Central memory CD4-positive, alpha-beta T cell (primary cell): ENCODE results near the gene LRRC26.
"Not testable (repeated sequence)": the region's sequence is repeated elsewhere in the genome, so short reads cannot be mapped to it uniquely, and the experiment has no call there.

Source experiments
- DNase-seq: peaks from one replicate; pipeline ENCODE4 v3.0.0; 2022

LRRC26 gene

DNA sequence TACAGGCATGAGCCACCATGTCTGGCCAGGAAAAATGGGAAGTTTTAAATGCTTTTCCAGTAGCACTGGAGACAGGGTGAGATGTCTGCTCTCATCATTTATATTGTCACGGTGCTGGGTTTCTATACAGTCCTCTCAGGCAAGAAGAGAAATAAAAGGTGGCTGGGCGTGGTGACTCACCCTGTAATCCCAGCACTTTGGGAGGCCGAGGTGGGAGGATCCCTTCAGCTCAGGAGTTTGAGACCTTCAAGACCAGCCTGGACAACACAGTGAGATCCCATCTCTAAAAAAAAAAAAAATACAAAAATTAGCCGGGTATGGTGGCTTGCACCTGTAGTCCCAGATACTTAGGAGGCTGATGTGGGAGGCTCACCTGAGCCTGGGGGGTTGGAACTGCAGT is 35.7 kb downstream of the LRRC26 start:
- DNase-seq = no peak

DNA sequence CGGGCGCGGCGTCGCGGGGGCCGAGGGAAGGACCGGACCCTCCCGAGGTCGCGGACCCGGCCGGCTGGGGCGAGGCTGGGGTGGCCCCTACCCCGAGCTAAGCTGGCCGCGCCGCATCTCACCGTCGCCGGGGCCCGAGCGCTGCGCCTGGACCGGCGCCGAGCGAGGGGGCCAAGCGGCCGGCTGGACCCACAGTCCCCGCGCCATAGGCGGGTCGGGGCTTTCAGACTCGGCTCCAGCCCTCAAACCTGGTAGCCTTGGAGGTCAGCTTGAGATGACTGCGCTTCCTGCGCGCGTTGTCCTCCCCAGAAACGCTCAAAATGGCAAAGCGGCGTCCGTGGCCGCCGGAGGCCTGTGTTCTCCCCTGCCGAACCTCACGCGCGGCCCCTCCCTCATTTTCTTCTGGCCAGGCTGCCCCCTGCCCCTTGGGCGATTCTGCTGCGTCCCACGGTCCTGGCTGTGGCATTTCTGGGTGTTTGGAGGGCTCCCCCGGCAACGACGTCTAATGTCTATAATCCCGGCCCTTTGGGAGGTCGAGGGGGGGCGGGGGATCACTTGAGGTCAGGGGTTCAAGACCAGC is 39.6 kb downstream of the LRRC26 start:
- no peak for DNase-seq

DNA sequence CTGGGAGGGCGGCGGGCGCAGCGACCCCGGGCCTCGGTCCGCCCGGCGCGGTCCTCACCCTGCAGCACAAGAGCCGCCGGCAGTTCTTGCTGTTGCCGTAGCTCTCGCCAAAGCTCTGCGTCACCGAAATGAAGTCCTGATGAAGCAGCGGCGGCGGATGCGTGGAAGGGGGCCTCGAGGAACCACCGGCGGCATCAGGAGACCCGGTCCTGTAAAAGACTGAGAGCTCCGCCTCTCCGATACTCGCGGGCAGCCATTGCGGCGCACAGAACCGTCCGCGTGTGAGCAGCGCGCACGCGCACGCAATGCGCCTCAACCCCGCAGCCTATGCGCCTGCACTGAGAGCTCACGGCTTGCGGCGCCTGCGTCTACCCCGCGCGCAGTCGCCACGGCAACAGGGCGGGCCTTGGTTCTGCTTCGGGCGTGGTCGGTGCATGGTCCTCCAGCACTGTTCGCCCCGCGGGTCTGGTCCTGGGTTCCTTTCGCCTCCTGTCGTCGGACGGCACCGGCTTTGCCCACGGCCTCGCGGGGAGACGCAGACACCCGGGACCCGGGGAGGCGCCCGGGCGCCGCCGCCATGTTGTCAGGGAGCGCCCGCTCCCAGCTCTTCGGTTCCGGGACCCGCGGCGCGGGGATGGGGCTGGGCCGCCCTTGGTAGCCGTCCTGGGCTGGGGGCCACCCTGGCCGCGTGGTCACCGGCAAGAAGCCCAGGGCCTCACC is 40.2 kb downstream of the LRRC26 start:
- peak; percentile 92 for DNase-seq

DNA sequence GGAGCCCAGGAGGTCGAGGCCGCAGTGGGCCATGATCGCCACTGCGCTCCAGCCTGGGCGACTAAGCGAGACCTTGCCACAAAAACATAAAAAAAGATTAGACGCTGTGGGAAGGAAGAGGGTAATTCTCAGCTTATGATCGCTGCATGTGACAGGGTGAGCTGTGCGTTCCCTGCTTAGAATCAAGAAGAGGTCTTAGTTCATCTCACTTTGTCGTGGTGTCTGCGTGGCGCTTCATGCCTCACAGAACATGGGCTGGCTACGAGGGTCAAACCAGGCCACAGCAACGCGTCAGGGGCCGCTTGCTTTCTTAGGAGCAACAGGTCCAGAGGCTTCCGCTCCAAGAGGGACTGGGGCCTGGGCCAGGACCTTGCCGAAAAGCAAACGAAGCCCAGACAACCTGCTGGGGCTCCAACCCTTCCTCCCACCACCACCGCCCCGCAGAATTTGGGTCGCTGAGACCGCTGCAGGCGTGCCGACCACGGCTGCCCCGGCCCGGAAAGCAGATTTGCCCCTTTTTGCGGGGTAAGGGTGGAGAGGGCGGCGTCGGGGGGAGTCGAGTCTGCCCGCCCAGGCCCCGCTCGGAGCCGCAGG is 40.9 kb downstream of the LRRC26 start:
- DNase-seq = no peak

DNA sequence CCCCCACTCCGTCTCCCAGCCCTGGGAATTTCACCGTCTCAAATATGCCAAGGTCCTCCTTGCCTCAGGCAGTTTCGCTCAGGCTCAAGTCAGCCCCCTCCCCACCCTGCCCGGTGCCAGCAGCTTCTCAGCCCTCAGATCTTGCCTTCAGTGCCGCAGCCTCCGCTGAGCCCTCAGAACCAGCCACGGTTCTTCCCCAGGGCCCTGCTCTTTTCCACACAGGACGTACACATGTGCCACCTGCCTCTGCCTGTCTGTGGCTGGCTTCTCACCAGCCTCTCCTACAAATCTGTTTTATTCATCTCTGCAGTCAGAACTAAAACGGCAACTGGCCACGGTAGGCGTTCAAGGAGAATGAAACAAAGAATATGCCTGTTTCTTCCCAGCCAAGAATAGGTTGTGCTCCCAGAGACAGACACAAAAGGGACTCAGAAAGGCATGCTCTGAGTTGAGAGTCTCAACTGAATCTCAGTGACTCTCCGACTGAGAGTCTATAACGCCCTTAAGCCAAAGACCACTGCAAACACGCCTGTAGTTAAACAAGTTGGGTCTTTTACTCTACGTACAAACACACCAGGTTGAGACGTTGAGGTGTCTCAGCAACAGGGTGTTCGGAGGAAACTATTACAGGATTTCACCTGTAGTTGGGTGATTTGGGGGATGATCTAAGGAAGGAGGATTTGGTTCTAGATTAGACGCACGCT is 41.5 kb downstream of the LRRC26 start:
- no peak for DNase-seq

DNA sequence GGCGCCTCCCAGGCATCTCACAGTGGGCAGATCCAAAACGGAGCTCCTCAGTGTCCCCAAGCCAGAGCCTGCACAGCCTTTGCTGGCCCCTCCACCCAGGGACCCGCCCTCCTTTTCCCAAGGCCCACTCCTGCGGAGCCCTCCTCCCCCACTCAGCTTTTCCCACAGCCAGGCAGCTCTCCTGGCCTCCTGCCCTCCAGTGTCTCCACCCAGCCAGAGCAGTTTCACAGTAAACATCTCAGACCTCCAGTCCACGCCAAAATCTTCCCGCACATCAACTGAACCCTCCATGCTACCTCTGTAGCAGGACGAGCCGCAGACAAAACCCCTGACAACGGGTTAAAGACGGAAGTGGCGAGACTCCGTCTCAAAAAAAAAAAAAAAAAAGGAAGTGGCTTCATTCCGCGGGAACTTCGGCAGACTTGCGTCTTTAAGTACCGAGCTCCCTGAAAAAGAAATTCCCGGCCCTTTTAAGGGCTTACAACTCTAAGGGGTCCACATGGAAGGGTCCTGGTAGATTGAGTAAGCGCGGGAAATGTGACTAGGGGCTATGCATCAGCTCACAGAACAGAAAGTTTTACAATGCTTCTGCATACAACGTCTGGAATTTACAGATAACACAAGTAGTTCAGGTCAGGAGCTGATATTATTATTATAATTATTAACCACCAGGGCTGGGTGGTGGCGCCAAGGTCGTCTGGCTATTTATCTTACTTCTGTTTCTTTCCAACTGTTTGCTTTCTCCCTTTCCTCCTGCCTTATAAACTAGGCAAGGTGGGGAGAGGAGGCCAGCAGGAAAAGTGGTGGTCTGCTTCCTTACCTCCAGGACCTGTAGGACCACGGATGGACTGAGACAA is 42.3 kb downstream of the LRRC26 start:
- DNase-seq = peak; percentile 49

DNA sequence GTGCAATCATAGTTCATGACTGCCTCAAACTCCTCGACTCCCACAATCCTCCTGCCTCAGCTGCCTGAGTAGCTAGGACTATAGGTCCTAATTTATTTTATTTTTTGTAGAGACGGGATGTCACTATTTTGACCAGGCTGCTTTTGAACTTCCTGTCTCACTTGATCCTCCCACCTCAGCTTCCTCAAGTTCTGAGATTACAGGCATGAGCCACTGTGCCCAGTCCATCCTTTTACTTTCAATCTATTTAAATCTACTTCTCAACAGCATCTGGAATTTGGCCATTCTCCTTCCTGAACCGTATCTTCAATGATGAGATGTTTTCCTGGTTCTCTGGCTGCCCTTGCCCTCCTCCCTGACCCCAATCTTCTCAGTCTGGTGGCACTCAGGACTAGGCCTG is 43.1 kb downstream of the LRRC26 start:
- DNase-seq = no peak

DNA sequence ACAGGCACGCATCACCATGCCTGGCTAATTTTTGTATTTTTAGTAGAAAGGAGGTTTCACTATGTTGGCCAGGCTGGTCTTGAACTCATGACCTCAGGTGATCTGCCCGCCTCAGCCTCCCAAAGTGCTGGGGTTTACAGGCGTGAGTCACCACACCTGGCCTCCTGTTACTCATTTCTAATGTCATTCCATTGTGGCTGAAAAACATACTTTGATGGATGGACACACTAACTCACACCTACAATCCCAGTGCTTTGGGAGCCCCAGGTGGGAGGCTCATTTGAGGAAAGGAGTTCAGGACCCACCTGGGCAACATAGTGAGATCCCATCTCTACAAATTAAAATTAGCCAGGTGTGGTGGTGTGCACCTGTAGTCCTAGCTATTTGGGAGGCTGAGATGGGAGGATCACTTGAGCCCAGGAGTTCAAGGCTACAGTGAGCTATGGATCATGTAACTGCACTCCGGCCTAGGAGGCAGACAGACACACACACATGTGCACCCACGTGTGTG is 45.8 kb downstream of the LRRC26 start:
- not testable (repeated sequence) for DNase-seq

DNA sequence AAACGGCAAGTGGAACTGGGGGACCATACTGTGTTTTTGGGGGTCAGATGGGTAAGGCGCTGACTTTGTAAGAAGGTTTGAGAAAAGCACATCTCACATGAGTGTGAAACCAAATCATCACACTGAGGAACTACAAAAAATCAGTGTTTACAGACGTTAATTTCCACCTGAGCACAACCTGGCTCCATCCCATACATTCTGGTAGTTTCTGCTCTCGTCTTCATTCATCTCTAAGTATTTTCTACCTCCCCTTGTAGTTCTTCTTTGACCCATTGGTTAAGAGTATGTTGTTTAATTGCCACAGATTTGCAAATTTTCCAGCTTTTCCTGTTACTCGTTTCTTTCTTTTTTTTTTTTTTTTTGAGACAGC is 46.4 kb downstream of the LRRC26 start:
- DNase-seq = no peak

DNA sequence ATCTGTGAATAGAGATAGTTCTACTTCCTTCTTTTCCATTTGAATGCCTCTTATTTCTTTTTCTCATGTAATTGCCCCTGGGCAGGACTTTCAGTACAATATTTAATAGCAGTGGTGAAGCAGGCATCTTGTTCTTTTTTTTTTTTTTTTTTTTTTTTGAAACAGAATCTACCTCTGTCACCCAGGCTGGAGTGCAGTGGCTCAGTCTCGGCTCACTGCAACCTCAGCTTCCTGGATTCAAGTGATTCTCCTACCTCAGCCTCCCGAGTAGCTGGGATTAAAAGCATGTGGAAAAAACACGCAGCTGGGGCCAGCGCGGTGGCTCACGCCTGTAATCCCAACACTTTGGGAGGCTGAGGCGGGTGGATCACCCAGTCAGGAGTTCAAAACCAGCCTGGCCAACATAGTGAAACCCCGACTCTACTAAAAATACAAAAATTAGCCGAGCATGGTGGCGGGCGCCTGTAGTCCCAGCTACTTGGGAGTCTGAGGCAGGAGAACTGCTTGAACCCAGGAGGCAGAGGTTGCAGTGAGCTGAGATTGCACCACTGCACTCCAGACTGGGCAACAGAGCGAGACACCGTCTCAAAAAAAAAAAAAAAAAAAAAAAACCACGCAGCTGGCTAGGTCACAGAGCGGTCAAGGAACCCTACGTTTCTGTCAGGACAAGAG is 46.9 kb downstream of the LRRC26 start:
- not testable (repeated sequence) for DNase-seq

DNA sequence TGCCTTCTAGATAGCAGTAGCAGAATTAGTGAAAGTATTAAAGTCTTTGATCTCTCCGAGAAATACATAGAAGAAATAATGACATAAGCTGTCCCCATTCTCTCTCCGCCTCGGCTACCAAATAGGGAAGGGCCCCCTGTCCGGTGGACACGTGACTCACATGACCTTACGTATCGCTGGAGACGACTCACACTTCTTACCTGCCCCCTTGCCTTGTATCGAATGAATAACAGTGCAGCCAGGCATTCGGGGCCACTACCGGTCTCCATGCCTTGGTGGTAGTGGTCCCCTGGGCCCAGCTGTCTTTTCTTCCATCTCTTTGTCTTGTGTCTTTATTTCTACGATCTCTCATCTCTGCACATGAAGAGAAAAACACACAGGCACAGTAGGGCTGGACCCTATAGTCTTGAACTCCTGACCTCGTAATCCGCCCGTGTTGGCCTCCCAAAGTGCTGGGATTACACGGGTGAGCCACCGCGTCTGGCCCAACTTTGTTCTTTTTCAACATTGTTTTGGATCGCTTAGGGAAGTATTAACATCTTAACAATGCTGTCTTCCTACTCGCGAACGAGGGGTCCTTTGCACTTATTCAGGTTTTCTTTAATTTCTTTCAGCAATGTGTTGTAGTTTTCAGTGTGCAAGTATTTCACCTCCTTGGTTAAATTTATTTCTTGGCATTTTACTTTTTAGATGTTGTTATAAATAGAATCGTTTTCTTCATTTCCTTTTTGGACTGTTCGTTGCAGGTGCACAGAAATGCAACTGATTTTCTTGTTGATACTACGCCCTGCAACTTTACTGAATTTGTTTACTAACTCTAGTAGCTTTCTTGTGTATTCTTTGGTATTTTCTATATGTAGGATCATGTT is 47.7 kb downstream of the LRRC26 start:
- not testable (repeated sequence) for DNase-seq
